Measurements from ENCODE around the gene MKI67. TPM values are rescaled to one million over a fixed set of nuclear protein-coding genes. Genes with fewer than 3 reads are reported as not detected.
A peak's percentile ranks its signal among the peaks of the same experiment; 100 is the strongest.

The MKI67 gene
- total RNA-seq, 1 donor from 2014 or later, result 0.26 TPM

DNA sequence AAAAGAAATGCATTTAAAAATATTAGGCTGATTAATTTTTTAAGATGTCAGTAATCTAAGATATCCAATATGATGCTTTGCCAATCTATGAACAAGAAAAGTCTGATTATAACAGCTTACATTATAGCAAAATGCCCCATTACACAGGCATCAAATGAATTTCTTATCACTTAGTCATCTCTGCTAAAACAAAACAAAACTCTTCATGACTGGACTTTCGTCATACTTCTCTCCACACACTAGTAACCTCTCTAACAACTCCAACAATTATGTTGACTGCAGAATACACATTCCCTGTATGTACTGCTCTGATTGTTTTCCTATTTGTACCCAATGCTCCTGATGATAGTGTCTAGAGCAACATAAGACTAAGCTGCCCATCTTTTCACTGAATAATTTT is 3.8 kb upstream of the MKI67 start:
- FAIRE-seq, result no peak
- Histone ChIP-seq H3K4me3 (ENCODE audit: low read depth, low read length) (no peak overlapping the region), H3K36me3 (ENCODE audit: control insufficient read depth, insufficient read depth, low read length) (no peaks in the 10 kb centered on the region), H3K27me3 (ENCODE audit: control insufficient read depth, insufficient read depth, low read length) (no peaks in the 10 kb centered on the region)
- DNase-seq (ENCODE audit: low read depth), result peak; percentile 76
- TF ChIP-seq CTCF (IDR thresholded peaks at IDR 0.05; ENCODE audit: insufficient read depth, low read length, severe bottlenecking), result no peak

- no peak for TF ChIP-seq CTCF (IDR thresholded peaks at IDR 0.05; ENCODE audit: insufficient read depth, low read length, severe bottlenecking)
- Histone ChIP-seq H3K4me3 (ENCODE audit: low read depth, low read length) (no peak overlapping the region), H3K36me3 (ENCODE audit: control insufficient read depth, insufficient read depth, low read length) (no peaks in the 10 kb centered on the region), H3K27me3 (ENCODE audit: control insufficient read depth, insufficient read depth, low read length) (no peaks in the 10 kb centered on the region)
- DNase-seq (ENCODE audit: low read depth) (no peak), FAIRE-seq (no peak)
Measured at GRCh38 chr10:128128582-128128981, 2.4 kb upstream of the MKI67 start.

- H3K27me3 ChIP-seq (ENCODE audit: control insufficient read depth, insufficient read depth, low read length), result no peaks in the 10 kb centered on the region
- peak overlapping the region; percentile 78 for H3K4me3 ChIP-seq (ENCODE audit: low read depth, low read length)
- TF ChIP-seq CTCF (IDR thresholded peaks at IDR 0.05; ENCODE audit: insufficient read depth, low read length, severe bottlenecking), result no peak
- H3K36me3 ChIP-seq (ENCODE audit: control insufficient read depth, insufficient read depth, low read length), result no peaks in the 10 kb centered on the region
- DNase-seq (ENCODE audit: low read depth) (no peak), FAIRE-seq (no peak)
Measured at GRCh38 chr10:128125416-128125943, 743 bp downstream of the MKI67 start.

DNA sequence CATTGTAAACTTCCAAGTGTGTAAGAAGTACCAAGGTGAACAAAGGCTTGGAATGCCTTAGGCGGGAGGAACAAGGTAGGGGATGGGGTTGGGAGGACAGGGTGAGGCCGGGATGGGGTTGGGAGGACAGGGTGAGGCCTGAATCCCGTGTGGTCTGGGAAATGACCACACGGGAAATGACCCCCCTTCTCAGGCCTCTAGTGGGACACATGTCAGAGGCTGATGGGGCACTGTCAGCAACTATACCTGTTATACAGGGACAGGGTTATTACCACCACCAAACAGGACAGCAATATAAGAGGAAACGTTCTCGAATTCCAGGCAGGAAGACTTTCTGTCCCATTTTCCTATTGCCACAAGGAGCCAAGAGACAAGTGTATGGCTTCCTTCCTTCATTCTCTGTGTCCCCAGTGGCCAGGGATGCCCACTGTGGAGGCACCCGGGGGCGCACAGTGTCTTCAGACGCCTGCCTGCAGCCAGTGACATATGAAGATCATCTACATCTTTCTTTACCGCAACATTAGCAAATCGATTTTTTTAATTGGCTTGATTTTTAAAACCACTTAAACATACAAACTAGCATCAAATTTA is 1.3 kb downstream of the MKI67 start:
- DNase-seq (ENCODE audit: low read depth) (no peak), FAIRE-seq (no peak)
- no peak overlapping the region for H3K4me3 ChIP-seq (ENCODE audit: low read depth, low read length)
- H3K27me3 ChIP-seq (ENCODE audit: control insufficient read depth, insufficient read depth, low read length), result no peaks in the 10 kb centered on the region
- no peak for TF ChIP-seq CTCF (IDR thresholded peaks at IDR 0.05; ENCODE audit: insufficient read depth, low read length, severe bottlenecking)
- no peaks in the 10 kb centered on the region for H3K36me3 ChIP-seq (ENCODE audit: control insufficient read depth, insufficient read depth, low read length)

- Histone ChIP-seq H3K4me3 (ENCODE audit: low read depth, low read length) (no peak overlapping the region), H3K27me3 (ENCODE audit: control insufficient read depth, insufficient read depth, low read length) (no peaks in the 10 kb centered on the region), H3K36me3 (ENCODE audit: control insufficient read depth, insufficient read depth, low read length) (no peaks in the 10 kb centered on the region)
- TF ChIP-seq CTCF (IDR thresholded peaks at IDR 0.05; ENCODE audit: insufficient read depth, low read length, severe bottlenecking), result no peak
- DNase-seq (ENCODE audit: low read depth) (no peak), FAIRE-seq (no peak)
Measured at GRCh38 chr10:128123846-128124245, 2.4 kb downstream of the MKI67 start.

DNA sequence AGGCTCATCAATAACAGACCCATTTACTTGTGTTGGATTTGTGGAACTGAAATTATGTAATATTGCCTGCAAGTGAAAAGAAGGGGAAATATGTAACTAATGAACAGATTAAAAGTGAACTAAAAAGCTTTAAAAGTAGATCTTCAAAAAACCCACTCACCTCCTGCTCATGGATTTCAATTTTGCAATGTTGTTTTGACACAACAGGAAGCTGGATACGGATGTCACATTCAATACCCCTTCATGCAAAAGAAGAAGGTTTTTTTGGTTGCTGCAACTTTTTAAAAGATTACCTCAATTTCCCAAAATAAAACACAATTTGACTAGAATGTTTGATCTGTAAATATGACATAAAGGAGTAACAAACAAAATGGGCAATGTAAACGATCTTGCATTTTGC is 3.3 kb downstream of the MKI67 start:
- TF ChIP-seq CTCF (IDR thresholded peaks at IDR 0.05; ENCODE audit: insufficient read depth, low read length, severe bottlenecking), result no peak
- Histone ChIP-seq H3K27me3 (ENCODE audit: control insufficient read depth, insufficient read depth, low read length) (no peaks in the 10 kb centered on the region), H3K36me3 (ENCODE audit: control insufficient read depth, insufficient read depth, low read length) (no peaks in the 10 kb centered on the region), H3K4me3 (ENCODE audit: low read depth, low read length) (no peak overlapping the region)
- FAIRE-seq, result no peak
- no peak for DNase-seq (ENCODE audit: low read depth)
